NCI-H2171 (cell line): ENCODE measurements around the gene PTPN2.

Experiments
- DNase-seq: peaks from one replicate; lab custom pipeline; 2025; lab: John Stamatoyannopoulos, UW

The PTPN2 gene

GRCh38 chr18:12857991-12858544 lies 26.0 kb downstream of the PTPN2 start:
- DNase-seq: no peak

- no peak for DNase-seq
Observed at GRCh38 chr18:12857215-12857905, 26.7 kb downstream of the PTPN2 start.

GRCh38 chr18:12855916-12856315 lies 28.1 kb downstream of the PTPN2 start:
- no peak for DNase-seq

- DNase-seq: no peak
Observed at GRCh38 chr18:12852566-12853315, 31.3 kb downstream of the PTPN2 start.

- no peak for DNase-seq
Observed at GRCh38 chr18:12851716-12852115, 32.3 kb downstream of the PTPN2 start.

GRCh38 chr18:12849548-12849947 lies 34.5 kb downstream of the PTPN2 start:
- no peak for DNase-seq

- no peak for DNase-seq
Observed at GRCh38 chr18:12848405-12848804, 35.6 kb downstream of the PTPN2 start.

GRCh38 chr18:12844391-12844790 lies 39.6 kb downstream of the PTPN2 start:
- DNase-seq: no peak

GRCh38 chr18:12843420-12844350 lies 40.4 kb downstream of the PTPN2 start:
- DNase-seq: no peak

DNA sequence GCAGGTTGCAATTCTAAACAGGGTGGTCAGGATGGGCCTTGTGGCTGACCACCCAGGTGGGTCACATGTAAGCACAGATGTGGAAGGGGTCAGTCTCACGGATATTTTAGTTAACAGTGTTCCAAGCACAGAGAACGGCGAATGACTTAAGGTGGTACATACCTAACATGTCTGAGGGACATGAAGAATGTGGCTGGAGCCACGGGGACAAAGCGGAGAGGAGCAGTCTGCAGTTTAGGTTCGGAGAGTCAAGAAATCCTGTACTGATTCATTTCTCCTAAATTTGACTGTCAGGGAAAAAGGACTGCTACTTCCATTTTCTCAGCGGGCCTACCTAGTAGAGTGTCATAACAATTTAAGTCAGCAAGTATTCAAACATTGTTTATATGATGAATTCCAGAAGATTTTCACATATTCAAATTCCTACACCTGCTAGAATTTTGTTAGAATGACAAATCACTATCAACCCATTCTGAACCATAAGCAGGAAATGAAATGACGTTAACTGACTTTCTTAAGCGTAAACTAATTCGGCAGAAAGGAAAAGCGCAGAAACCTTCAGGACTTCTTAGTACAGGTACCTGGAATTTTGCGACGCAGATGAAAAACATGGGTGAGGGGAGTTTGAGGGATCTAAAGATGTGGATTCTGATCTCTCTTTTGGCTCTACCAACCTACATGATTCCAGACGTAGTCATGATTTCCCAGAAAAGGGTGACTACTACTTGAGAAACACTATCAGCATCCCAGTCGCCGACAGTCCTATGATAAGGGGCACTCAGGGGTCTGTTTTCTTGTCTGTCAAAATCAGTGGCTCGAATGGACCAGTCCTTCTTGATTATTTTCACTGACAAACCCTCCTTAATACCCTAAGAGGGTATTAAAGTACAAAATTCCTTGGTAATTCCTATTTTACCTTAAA lies 41.3 kb downstream of the PTPN2 start:
- no peak for DNase-seq

DNA sequence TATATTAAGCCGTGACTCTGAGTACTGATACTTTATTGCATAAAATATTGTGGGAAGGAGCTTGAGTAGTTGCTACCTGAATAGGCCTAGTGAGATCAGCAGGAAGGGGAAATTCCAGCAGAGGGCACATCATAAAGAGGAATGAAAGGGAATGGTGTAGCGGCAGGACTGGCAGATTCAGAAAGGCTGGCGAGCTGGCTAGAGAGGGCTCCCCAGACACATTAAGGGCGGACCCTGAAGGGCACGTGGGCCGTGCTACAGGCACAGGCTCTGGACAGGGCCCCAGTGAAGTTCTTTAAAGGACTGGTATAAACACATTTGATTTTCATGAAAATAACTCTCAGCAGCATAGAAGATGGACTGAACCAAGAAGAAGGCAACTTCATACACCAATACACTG lies 43.0 kb downstream of the PTPN2 start:
- DNase-seq: no peak

DNA sequence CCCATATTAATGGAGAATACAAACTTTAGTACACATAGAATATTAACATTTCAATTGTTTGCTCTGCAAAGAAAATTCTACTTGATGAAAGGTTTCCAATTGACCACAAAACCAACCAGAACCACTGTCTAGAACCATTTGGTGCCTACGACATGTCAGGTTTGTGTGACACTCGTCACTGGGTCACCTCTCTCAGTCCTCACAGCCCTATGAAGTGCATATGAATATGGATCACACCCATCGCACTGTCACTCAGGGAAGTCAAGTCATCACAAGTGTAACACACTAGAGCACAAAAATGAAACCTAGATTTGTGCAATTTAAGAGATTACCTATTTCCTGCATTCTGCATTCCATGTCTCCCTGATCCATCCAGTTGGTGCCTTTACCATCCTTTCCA lies 43.7 kb downstream of the PTPN2 start:
- DNase-seq: no peak

GRCh38 chr18:12839526-12840196 lies 44.4 kb downstream of the PTPN2 start:
- no peak for DNase-seq

GRCh38 chr18:12839057-12839525 lies 44.9 kb downstream of the PTPN2 start:
- no peak for DNase-seq

GRCh38 chr18:12838178-12838634 lies 45.8 kb downstream of the PTPN2 start:
- DNase-seq: no peak

GRCh38 chr18:12837747-12838146 lies 46.3 kb downstream of the PTPN2 start:
- DNase-seq: no peak

DNA sequence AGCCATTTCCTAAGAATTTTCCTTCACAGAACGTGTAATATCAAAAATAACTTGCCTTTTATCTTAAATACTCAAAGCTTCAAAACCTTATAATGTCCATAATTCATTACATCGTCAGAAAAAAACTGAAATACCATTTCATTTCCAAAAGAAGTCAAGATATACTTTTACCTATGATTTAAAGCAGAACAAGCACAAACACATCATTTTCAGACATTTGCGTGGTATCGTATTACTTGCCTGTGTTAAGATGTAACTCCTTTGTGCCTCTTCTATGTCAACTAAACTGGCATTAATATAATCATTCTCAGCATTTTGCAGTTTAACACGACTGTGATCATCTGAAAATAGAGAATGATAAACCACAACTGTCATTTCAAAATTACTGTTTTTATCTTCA lies 47.5 kb downstream of the PTPN2 start:
- DNase-seq: no peak

DNA sequence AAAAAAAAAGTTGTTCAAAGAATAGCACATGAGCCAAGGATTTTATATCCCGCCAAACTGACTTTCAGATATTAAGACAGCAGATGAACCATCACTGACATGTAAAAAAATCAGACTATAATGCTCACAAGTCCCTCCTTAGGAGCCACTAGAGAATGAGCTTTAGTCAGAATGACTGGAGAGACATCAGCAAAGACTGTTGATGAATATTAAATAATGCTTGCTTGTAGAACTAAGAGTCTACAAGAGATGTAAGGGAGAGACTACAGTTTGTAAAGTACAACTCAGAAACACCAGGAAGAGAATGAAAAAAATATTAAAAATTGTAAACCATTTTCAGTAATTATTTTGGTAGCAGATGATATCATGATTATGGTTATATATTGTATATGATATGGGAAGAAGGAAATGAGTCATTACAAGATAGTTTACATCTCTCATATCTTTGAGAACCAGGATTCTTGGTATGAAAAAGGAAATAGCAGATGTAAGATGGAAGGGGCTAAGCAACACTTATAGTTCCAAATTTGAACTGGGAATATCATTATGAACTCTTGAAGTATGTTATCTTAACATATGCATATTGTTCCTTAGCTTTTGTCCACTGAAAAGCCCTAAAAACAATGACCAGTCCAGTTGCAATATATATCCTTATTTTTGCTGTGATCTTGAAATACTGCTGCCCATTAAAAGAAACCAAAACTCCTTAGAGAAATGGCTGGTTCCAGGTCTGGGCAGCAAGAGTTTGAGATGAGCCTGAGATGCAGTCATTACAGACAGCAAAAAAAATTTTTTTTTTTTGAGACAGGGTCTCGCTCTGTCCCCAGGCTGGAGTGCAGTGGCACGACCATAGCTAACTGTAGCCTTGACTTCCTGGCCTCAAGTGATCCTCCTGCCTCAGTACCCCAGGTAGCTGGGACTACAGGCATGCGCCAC lies 55.7 kb downstream of the PTPN2 start:
- DNase-seq: no peak

- DNase-seq: no peak
Observed at GRCh38 chr18:12827588-12827987, 56.4 kb downstream of the PTPN2 start.
